CD14-positive monocyte (primary cell): ENCODE data around the gene MAD1L1. TPM values are rescaled to one million over a fixed set of nuclear protein-coding genes. Genes with fewer than 3 reads are reported as not detected.

ENCODE experiments used
- DNase-seq, 3 donors: peaks; one replicate each; pipeline ENCODE4 v3.0.0-alpha.2; 2011 to 2022
- H2AFZ ChIP-seq: 2 replicates; pipeline ENCODE4 v1.6.0; 2012; ENCODE audit warnings: mild to moderate bottlenecking, low read depth, low read length, inconsistent platforms; ENCODE audit not compliant: insufficient read depth, poor library complexity, severe bottlenecking
- H3K27ac ChIP-seq, 2 donors: 1 replicate in 1 of 2; 2 replicates in 1 of 2; pipeline ENCODE4 v1.5.1; 2012 to 2013; ENCODE audit warnings: low read length in 2 of 2, control low read depth in 1 of 2, inconsistent platforms in 1 of 2, low read depth in 1 of 2, mild to moderate bottlenecking in 1 of 2
- H3K27me3 ChIP-seq, 2 donors: one replicate each; pipeline versions ENCODE4 v1.6.0 to v1.6.1; 2011 to 2013; ENCODE audit warnings: low read length in 2 of 2; ENCODE audit not compliant: control insufficient read depth in 2 of 2, insufficient read depth in 2 of 2
- H3K36me3 ChIP-seq, 2 donors: replicated peaks in 1 of 2; 1 replicate in 1 of 2; 2 replicates in 1 of 2; pipeline versions ENCODE4 v1.5.1 to v1.6.1; 2012 to 2013; ENCODE audit warnings: low read length in 2 of 2, control low read depth in 1 of 2, inconsistent platforms in 1 of 2, mild to moderate bottlenecking in 1 of 2; ENCODE audit not compliant: insufficient read depth in 2 of 2, control insufficient read depth in 1 of 2
- H3K4me1 ChIP-seq, 2 donors: 1 replicate in 1 of 2; 2 replicates in 1 of 2; pipeline versions ENCODE4 v1.5.1 to v1.6.1; 2012 to 2013; ENCODE audit warnings: low read length in 2 of 2, control low read depth in 1 of 2, inconsistent platforms in 1 of 2, mild to moderate bottlenecking in 1 of 2, moderate library complexity in 1 of 2; ENCODE audit not compliant: insufficient read depth in 2 of 2, control insufficient read depth in 1 of 2
- H3K4me2 ChIP-seq: replicated peaks from 2 replicates; pipeline ENCODE3; 2012; ENCODE audit warnings: low read length, moderate library complexity, mild to moderate bottlenecking; ENCODE audit not compliant: poor library complexity, severe bottlenecking; ENCODE audit errors: extremely low read depth
- H3K4me3 ChIP-seq, 3 experiments: fragments of 200-600 bp in 1 of 3; sonication (generic) in 1 of 3; replicated peaks in 1 of 3; 1 replicate in 2 of 3; 2 replicates in 1 of 3; pipeline ENCODE4 v1.5.1; 2011 to 2013; ENCODE audit warnings: low read length in 3 of 3, mild to moderate bottlenecking in 3 of 3, control low read depth in 2 of 3, low read depth in 2 of 3, inconsistent platforms in 1 of 3, moderate library complexity in 1 of 3
- H3K79me2 ChIP-seq: 2 replicates; pipeline ENCODE4 v1.6.0; 2012; ENCODE audit warnings: mild to moderate bottlenecking, control low read depth, inconsistent platforms, low read length, moderate library complexity; ENCODE audit not compliant: insufficient read depth
- H3K9ac ChIP-seq: 2 replicates; pipeline ENCODE4 v1.6.0; 2017; ENCODE audit warnings: low read length, mild to moderate bottlenecking; ENCODE audit not compliant: insufficient read depth, poor library complexity, severe bottlenecking
- H3K9me3 ChIP-seq, 2 donors: replicated peaks in 1 of 2; 1 replicate in 1 of 2; 2 replicates in 1 of 2; pipeline versions ENCODE4 v1.5.1 to v1.6.1; 2012 to 2013; ENCODE audit warnings: low read length in 2 of 2, control low read depth in 1 of 2; ENCODE audit not compliant: control insufficient read depth in 1 of 2, insufficient read depth in 1 of 2
- H4K20me1 ChIP-seq: 2 replicates; pipeline ENCODE4 v1.6.0; 2012; ENCODE audit warnings: mild to moderate bottlenecking, low read length, control low read depth, moderate library complexity; ENCODE audit not compliant: insufficient read depth
- H3K27ac Mint-ChIP-seq, 7 donors: one replicate each; pipeline ENCODE4 v1.8.0; 2020; ENCODE audit warnings: mild to moderate bottlenecking in 7 of 7, mixed read lengths in 7 of 7, moderate library complexity in 6 of 7, inconsistent platforms in 2 of 7
- H3K27me3 Mint-ChIP-seq, 3 donors: one replicate each; pipeline ENCODE4 v1.8.0; 2021 to 2022; ENCODE audit warnings: low read depth in 3 of 3, mild to moderate bottlenecking in 3 of 3, mixed read lengths in 3 of 3, moderate library complexity in 3 of 3, inconsistent platforms in 1 of 3
- H3K36me3 Mint-ChIP-seq, 2 donors: one replicate each; pipeline ENCODE4 v1.8.0; 2020; ENCODE audit warnings: mixed read lengths in 2 of 2, inconsistent platforms in 1 of 2, mild to moderate bottlenecking in 1 of 2
- H3K4me1 Mint-ChIP-seq: one replicate; pipeline ENCODE4 v1.8.0; 2020; ENCODE audit warnings: mild to moderate bottlenecking, mixed read lengths
- H3K4me3 Mint-ChIP-seq, 2 donors: one replicate each; pipeline ENCODE4 v1.8.0; 2020; ENCODE audit warnings: mild to moderate bottlenecking in 2 of 2, mixed read lengths in 2 of 2, moderate library complexity in 1 of 2
- H3K9me3 Mint-ChIP-seq, 7 donors: one replicate each; pipeline ENCODE4 v1.8.0; 2020 to 2022; ENCODE audit warnings: mixed read lengths in 7 of 7, mild to moderate bottlenecking in 6 of 7, moderate library complexity in 6 of 7, inconsistent platforms in 2 of 7
- WGBS: methylation state at CpG from one replicate; pipeline ENCODE4 v1.1.5; 2013; ENCODE audit warnings: missing lambda C conversion rate; ENCODE audit not compliant: insufficient coverage; 5-methylcytosine and 5-hydroxymethylcytosine counted together
- intact Hi-C, 2 donors: fragments of 100-400 bp; cut with micrococcal nuclease; formaldehyde crosslinking; loops; one replicate each; pipeline versions ENCODE4 v1.15.0 to v1.15.1; 2023
- polyA plus RNA-seq, 3 donors: library from polyadenylated mRNA; depleted of rRNA in 1 of 3; unstranded in 2 of 3; stranded (reverse) in 1 of 3; fragments of 300-500 nt in 2 of 3; fragments of >200 nt in 1 of 3; fragmentation: Illumina TruSeq in 2 of 3; gene quantifications; 1 replicate in 2 of 3; 2 replicates in 1 of 3; pipeline ENCODE4 v1.2.3, GENCODE V29; 2012 to 2021
- TF ChIP-seq, protein P1 (sequence below): fragments of 200-600 bp; IDR thresholded peaks from one replicate; pipeline ENCODE4 v1.8.0; 2022; ENCODE audit warnings: antibody characterized with exemption, mild to moderate bottlenecking

Gene MAD1L1
- polyA plus RNA-seq, 3 donors: 22.0 to 39.4 (median 33.2) TPM

DNA sequence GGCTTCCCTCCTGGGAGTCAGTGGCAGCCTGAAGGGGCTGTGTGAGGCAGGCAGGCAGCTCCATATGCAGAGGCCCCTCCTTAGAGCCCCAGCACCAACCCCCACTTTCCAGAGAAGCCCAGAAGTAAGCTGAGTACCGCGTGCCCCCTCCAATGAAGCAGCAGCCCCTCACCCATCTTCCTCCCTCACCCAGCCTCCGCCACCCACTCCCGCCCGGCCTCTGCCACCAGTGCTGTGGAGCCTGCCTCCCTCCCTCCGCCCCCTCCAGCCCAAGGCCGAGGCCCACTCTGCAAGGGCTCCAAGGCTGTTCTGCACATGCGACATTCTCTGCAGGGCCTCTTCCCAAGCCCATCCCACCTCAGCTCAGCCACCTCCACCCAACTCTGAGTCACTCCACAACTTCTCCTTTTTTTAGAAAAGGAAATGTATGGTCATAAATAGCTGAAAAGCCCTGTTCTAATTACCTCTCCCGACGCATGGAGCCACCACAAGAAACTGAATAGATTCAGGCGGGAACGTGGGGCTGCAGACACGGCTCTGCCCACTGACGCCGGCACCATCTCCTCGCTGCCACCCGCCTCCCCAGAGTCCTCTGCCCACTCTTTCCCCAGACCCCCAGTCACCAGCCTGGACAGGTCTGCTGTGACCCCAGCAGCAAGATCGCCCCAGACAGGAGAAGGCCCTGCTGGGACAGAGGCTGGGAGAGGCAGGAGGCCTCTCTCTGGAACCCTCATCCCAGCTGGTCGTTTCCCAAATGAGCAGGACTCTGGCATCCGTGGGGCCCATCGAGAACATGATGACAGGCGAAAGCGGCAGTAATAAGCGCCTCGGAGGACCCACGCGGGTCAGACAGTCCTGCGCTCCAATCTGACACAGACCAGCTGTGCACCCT lies 213.9 kb downstream of the MAD1L1 start:
- H4K20me1 ChIP-seq: no peaks in the 10 kb centered on the region
- peak overlapping the region; percentile 99 to 100 (median 100) for H3K27ac Mint-ChIP-seq
- no peaks in the 10 kb centered on the region for H3K27me3 Mint-ChIP-seq
- peak overlapping the region; percentile 61 for H2AFZ ChIP-seq
- peak overlapping the region; percentile 74 to 90 for H3K4me3 Mint-ChIP-seq
- H3K9me3 Mint-ChIP-seq: no peaks in the 10 kb centered on the region
- H3K27ac ChIP-seq: peak overlapping the region; percentile 96 to 99
- peaks cover 45 to 50% of the 10 kb centered on the region in 2 donors for H3K4me1 ChIP-seq
- H3K9me3 ChIP-seq: no peaks in the 10 kb centered on the region
- intact Hi-C loops: loop anchor here (2.0 to 10.0 kb wide), 2 partner anchors 74 to 78 kb away; no protein-coding TSS in a partner anchor
- H3K36me3 ChIP-seq: peaks cover 3 to 6% of the 10 kb centered on the region in 2 donors
- H3K9ac ChIP-seq: peak overlapping the region; percentile 87
- H3K4me2 ChIP-seq: peak overlapping the region; percentile 75
- H3K4me1 Mint-ChIP-seq: peaks cover 49% of the 10 kb centered on the region
- no peaks in the 10 kb centered on the region for H3K27me3 ChIP-seq
- H3K79me2 ChIP-seq: no peaks in the 10 kb centered on the region
- TF ChIP-seq, protein P1, sequence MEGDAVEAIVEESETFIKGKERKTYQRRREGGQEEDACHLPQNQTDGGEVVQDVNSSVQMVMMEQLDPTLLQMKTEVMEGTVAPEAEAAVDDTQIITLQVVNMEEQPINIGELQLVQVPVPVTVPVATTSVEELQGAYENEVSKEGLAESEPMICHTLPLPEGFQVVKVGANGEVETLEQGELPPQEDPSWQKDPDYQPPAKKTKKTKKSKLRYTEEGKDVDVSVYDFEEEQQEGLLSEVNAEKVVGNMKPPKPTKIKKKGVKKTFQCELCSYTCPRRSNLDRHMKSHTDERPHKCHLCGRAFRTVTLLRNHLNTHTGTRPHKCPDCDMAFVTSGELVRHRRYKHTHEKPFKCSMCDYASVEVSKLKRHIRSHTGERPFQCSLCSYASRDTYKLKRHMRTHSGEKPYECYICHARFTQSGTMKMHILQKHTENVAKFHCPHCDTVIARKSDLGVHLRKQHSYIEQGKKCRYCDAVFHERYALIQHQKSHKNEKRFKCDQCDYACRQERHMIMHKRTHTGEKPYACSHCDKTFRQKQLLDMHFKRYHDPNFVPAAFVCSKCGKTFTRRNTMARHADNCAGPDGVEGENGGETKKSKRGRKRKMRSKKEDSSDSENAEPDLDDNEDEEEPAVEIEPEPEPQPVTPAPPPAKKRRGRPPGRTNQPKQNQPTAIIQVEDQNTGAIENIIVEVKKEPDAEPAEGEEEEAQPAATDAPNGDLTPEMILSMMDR: no peak
- H3K36me3 Mint-ChIP-seq: peaks cover 15 to 25% of the 10 kb centered on the region in 2 donors
- DNase-seq: peak; percentile 88 to 90 (median 89)
- peak overlapping the region; percentile 6 to 66 (median 35) for H3K4me3 ChIP-seq
- 14% methylated on average over 26 of the region's 28 CpGs for WGBS

DNA sequence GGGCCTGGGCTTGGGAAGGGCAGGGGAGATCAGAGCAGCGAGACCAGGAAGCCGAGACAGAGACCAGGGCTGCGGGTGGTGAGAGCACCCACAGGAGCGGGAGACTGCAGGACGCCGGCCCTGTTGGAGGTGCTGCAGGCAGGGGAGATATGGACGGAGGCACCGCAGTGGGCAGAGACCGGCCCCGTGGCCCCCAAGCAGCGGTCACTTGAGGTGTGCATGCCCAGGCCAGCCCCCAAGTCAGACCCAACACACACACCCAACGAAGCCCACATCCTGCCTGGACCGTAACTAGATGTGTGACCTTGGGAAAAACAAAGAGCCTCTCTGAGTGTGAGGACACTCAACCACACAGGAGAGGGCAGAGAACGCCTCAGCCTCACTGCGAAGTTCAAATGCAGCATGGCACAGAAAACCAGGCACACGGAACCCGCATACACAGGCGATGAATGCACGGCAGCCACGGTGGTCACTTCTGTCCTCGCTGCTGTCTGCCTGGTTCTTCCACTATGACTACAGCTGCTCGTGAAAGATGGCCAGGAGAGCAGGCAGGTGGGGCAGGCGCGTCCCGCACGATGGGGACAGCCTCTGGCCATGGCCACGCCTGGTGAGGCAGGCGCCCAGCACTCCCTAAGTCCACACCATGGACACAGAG lies 214.7 kb downstream of the MAD1L1 start:
- no peaks in the 10 kb centered on the region for H3K27me3 ChIP-seq
- peak overlapping the region; percentile 96 to 99 for H3K27ac ChIP-seq
- no peaks in the 10 kb centered on the region for H4K20me1 ChIP-seq
- H3K9me3 Mint-ChIP-seq: peaks cover 0 to under 1% (median 0%) of the 10 kb centered on the region in 7 donors
- peaks cover 45% of the 10 kb centered on the region for H3K4me1 Mint-ChIP-seq
- no peaks in the 10 kb centered on the region for H3K27me3 Mint-ChIP-seq
- H3K79me2 ChIP-seq: no peaks in the 10 kb centered on the region
- no peaks in the 10 kb centered on the region for H3K9me3 ChIP-seq
- TF ChIP-seq, protein P1: no peak
- peak overlapping the region; percentile 87 for H3K9ac ChIP-seq
- H3K36me3 ChIP-seq: peaks cover 11 to 12% of the 10 kb centered on the region in 2 donors
- DNase-seq: no peak
- H3K4me3 Mint-ChIP-seq: peak overlapping the region; percentile 74 to 90
- H3K4me3 ChIP-seq: peak overlapping the region in 1 of 3 experiments; percentile 66
- intact Hi-C loops: loop anchor here (2.0 to 10.0 kb wide), 2 partner anchors 73 to 77 kb away; no protein-coding TSS in a partner anchor
- peaks cover 21 to 32% of the 10 kb centered on the region in 2 donors for H3K36me3 Mint-ChIP-seq
- WGBS: 86% methylated on average over 24 of the region's 28 CpGs
- H3K4me2 ChIP-seq: peak overlapping the region; percentile 75
- no peak overlapping the region for H2AFZ ChIP-seq
- H3K27ac Mint-ChIP-seq: peak overlapping the region; percentile 99 to 100 (median 100)
- H3K4me1 ChIP-seq: peaks cover 40 to 44% of the 10 kb centered on the region in 2 donors
